HUDEP-2 (cell line): ENCODE measurements around the gene TMEM185B.
"Not testable (repeated sequence)": the region's sequence is repeated elsewhere in the genome, so short reads cannot be mapped to it uniquely, and the experiment has no call there.

Source experiments
- DNase-seq, 76 experiments: peaks; one replicate each; lab custom pipeline; 2025; ENCODE audit not compliant: unreplicated experiment in 76 of 76; lab: John Stamatoyannopoulos, UW

The TMEM185B gene

DNA sequence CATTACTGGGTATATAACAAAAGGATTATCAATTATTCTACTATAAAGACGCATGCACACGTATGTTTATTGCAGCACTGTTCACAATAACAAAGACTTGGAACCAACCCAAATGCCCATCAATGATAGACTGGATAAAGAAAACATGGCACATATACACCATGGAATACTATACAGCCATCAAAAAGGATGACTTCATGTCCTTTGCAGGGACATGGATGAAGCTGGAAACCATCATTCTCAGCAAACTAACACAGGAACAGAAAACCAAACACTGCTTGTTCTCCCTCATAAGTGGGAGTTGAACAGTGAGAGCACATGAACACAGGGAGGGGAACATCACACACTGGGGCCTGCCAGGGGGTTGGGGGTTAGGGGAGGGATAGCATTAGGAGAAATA is 12.0 kb upstream of the TMEM185B start:
- not testable (repeated sequence) for DNase-seq

DNA sequence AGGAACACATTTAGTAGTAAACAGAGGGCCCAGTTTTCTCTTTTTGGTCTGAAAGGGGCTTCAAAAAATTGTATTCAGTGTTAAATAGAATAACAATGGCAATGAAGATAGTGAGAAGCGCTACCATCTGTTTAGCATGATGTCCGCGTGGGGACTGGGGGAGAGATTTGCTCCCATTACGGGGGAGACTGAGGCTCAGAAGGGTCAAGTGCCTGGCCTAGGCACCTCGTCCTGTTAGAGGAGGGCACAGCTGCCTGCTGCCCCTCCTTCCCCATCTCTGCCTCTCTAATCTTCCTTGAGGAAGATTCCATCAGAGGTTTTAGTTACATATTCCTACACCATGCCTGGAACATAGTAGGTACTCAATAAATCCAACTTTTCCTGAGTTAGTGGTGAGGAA is 10.1 kb upstream of the TMEM185B start:
- DNase-seq, result no peak

DNA sequence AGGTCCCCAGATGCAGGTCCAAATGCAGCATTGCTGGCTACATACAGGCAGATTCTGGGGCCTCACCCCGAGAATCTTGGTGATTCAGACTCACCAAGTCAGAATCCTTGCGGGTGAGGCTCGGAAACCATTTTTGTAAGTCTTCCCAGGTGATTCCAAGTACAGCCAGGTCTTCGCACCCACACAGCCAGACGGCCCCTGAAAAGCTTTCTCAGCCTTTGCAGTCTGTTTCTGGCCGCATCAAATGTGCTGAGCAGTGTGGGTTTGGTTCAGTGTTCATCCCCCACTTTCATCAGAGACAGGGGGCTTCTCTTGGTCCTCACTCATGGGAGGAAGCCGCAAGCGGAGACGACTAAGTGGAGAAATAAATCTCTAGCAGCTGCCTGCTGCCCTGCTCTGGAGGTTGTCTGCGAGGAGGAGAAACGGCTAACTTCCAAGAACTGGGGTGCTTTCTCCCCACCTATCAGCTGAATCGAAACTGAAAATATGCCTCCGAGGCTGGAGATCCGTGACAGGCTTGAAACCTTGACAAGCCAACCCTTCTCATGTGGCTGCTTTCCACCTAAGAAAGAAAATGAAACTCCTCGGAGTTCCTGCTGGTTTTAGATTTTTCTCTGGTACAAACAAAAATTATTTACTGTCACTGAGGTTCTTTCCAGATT is 8.9 kb upstream of the TMEM185B start:
- DNase-seq, result peak in 10 of 76 experiments; percentile 14 to 34 (median 20)

DNA sequence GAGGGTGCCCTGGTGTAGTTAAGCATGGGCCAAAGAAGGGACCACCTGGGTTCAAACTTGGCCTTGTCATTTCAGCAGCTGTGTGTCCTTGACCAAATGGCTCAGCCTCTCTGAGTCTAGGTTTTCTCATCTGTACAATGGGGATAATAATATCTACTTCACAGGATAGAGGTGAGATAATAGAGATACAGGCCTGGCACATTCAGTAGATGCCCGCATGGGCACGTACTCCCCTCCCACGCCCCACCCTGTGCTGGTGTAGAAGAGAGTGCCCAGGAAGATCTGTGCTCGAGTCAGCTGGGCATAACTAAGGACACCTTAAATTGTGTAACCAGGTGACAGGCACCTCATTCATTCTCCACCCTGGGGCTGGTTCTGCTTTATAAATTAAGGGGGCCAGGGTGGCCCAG is 8.4 kb upstream of the TMEM185B start:
- DNase-seq, result peak in 2 of 76 experiments; percentile 4 to 11

DNA sequence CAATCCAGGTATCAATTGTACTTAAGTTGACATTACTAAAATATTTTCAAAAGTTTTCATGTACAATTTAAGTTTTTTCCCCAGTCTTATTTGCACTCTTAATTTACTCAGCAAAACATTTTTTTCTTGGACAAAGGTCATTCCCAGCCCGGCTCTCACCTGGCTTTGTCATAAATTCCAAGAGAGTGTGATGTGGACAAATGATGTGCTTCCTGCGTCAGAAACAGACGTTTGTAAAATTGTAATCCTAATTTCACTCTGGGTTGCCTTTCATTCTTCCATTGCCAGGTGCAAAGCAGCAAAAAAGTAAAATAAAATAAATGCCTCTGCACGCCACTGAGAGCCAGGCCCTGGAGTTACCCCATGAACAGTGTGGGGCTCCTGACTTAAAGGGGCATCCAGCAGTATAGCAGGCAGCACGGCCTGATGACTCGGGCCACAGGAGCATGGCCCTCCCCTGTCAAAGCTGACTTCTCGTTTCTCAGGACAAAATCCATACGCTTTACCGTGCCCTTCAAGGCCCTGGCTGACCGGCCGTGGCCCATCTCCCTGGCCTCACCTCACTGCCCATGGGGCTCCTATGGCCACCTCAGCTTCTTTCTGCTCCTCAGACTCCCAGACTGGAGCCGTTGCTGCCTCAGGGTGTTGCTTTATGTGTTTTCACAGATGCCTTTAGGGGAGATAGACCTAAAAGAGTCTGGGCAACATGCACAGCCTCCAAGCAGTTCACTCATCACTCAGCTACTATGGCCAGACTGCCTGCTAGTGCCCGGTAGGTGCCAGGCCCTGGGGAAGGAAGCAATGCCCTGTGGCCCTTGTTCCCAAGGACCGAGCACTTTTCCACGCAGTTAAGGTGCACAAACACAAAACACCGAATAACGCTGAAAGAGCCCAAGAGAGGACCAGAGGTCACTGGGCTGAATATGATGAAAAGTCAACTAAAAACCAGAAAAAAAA is 7.6 kb upstream of the TMEM185B start:
- DNase-seq, result no peak

DNA sequence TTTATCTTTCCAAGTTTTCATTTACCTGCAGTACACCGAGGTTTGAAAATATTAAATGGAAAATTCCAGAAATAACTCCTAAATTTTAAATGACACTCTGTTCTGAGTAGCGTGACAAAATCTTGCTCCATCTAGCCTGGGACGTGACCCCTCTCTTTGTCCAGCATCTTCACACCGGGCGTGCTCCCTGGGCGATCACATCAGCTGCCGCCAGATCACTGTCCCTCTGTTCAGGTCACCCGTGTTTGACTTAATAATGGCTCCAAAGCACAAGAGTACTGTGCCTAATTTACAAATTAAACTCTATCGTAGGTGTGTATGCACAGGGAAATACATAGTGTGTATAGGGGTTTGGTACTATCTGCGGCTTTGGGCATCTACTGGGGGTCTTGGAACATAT is 6.1 kb upstream of the TMEM185B start:
- no peak for DNase-seq

DNA sequence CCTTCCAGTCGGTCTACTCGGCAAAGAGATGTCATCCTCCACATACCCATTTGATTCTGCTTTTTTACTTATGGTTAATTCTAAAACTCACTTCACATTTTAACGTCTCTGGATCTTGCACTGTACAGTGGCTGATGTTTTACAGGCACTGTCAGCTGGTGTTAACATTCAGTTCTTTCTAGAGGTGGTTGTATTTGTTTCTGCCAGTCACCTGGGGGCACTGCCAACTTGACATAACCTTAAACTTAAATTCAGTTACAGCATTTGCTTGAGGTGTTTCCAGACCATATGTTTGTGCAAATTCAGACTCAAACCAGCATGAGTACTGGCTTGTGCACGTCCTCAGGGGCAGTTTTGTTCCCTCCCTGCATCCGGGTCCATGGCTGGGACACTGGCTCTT is 5.3 kb upstream of the TMEM185B start:
- peak in 4 of 76 experiments; percentile 7 to 24 (median 12) for DNase-seq

DNA sequence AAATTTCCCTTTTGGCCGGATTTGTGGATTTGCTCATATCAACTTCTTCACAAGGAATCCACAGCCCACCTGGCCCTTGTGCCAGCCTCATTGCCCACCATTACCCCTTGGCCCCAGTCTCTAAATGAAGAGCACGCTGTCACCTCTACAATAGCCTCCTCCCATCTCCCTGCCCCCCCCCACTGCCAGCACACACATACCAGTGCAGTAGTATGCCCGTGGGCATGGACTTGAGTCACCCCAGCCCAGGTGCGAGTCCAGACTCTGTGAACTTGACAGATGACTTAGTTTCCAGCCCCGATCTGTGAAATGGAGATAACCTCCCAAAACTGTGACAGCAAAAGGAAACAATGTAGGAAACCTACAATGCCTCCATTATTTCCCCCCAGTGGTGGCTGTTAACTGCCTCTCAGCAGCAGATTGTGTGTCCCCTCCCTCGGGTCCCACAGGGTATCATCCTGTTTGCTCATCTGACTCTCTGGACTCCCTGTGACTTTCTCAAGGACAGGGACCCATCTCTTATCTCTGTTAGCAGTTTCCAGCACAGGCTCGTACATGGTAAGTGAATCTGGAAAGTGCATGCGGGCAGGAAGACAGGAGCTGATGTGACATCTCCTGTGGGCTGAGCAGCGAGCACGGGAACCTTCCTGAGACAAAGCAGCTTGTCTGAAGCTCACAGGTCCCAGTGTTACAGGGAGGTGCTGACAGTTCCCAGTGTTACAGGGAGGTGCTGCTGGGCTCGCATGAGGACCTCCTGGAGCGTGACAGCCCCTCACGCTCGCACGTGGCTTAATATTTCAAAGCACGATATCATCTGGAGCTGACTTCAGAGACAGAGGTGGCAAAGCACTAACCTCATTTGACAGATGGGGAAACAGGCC is 4.2 kb upstream of the TMEM185B start:
- peak in 31 of 76 experiments; percentile 5 to 66 (median 20) for DNase-seq

DNA sequence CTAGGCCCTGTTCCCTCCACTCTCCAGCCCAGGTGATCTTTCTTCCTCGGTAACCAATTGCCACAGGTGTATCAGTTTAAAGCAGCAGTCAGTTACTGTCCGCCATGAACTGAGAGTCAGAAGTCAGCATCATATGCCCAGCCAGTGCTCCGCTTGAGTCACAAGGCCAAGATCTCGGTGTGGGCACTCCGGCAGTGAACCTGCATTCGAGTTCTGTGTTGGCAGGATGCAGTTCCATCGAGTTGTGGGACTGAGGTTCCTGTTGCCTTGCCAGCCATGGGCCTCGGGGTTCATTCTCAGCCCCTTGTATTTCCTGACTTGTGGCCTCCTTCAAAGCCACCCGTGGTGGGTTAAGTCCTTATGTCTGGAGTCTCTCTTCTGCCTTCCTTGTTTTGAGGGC is 3.1 kb upstream of the TMEM185B start:
- no peak for DNase-seq

DNA sequence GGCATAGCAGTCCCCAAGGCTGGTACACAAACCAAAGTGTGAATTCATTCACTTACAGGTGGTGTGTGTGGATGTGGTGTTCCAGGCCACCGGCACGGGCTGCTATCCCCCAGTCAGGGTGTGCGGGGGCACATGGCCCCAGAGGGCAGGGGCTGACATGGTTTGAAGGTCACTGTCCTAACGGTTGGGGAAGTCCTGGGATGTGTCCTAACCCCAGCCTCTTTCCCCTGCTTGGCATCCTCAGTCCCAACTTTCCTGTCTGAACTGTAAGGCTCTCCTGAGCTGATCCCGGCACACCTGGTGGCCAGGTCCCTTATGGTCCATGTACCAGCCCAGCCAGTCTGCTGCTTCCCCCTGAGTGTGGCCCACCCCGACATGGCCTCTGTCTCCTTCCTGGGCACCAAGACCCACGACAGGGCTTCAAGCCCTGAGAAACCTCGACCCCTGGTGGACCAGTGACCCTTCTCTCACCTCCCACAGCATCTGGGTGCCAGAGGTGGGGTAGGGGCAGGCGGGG is 2.4 kb upstream of the TMEM185B start:
- no peak for DNase-seq

DNA sequence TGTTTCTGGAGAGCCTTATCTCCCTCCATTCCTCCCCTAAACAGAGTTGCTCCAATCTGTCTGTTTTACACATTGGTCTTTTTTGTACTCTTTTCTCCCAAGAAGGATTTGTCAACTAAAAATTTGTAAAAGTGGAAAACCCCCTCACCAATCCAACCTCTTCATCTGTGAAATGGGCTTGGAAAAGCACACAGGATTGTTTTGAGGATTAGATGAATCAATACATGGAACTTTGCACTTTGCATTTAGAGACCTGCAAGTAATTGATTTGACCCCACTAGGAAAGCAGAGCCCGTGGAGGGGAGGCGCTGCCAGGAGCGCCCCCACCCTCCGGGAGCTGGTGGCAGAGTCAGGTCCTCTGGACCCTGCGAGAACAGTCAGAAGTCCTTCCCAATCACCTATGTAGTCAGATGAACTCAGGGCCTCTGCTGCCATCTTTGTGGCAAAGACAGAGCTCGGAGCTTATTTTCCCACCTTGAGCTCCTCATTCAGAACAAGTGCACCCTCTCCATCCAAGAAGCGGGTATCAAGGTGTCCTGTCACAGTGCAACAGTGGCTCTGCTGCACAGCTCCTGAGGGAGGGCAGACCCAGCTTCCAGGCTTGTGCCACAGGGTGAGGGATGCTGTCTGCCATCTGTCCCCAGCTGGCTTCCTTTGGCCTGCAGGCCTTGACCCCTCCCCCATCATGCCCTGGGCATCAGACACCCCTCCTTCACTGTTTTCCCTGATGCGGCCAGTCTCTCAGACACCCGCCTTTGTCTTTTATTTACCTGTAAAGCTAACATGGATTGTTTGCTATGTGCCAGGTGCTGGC is 1.7 kb upstream of the TMEM185B start:
- no peak for DNase-seq

DNA sequence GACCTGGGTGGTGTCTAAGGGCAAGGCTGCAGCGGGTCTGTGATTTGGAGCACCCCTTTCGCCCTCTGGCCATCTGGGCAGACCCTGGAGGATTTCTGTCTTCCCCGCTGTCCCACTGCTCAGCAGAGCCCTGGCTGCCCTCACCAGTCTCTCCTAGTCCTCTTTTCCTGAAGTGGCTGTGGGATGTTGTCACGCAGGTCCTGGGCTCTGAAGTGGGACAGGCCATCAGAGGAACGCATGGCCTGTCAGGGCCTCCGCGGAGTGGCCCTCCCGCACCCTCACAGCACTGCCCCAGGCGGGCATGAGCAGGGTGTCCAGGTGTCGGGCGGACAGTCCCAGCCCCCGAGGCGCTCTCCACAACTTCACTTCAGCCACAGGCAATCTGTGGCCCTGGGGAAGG is 1.1 kb upstream of the TMEM185B start:
- DNase-seq, result no peak

DNA sequence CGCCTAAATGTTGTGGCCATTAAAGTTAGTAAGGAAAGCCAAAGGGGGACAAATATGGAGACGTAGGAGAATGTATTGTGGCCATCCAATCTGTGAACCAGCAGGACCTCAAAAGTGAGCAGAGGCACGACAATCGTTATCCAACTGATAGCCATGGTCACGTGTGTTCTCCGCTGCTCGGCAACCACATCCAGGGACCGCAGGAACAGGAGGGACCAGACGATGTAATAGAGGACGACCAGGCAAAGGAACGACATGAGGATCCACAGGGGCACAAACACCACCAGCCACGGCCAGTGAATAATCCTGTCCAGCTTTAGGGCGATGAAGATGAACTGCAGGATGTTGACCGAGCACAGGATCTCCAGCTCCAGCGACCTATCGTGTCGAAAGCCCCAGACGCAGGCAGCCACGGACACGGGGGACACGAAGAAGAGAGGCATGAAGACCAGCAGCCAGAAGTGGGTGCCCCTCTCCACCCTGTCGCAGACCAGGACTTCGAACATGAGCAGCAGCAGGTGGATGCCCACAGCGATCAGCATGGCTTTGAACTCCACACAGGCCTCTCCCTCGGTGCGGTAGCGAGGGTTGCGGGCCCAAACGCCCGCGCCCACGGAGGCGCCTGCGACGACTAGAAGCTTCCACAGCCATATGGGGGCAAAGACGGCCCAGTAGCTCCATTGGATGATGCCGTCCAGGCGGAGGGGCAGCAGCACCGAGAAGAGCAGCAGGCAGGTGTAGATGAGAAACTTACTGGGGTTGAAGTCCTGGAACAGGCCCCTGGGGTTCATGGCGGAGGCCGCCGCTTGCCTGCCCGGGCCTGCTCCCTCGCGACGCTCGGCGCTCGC is 790 bp downstream of the TMEM185B start:
- DNase-seq, result peak in 1 of 76 experiments; percentile 8

DNA sequence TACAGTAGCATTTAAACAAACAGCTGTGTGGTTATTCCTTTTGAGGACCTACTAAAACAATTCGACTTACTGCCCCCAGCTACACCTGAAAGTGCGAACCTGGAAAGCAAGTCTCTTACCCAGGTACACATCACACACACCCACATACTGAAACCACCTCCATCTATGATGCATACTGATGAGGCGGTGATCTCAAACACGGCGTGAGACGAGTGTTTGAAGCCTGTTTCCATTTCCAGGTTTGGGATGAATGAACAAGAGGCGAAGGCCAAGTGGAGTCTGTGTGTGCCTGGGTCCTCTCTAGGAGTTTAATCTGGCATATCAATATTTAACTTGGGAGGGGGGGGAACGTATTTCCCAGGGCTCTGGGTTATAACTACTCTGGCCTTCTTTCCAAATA is 1.6 kb downstream of the TMEM185B start:
- no peak for DNase-seq

DNA sequence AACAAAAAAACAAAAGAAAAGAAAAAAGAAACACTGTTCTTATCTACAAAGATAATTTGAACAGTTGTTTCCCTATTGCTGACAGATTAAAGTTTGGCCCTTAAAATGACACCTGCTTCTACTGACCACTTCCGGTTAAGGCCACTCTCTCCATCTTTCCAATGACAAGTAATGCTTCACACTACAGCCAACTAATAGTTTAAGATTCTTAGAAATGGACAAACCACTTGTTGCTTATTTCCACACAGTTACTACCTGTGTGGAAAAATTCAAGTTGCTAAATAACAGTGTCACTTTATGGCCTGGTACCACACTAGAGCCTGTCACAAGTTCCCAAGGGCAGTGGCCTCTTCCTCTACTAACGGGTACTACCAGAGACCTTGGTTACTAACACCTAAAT is 2.4 kb downstream of the TMEM185B start:
- DNase-seq, result no peak

DNA sequence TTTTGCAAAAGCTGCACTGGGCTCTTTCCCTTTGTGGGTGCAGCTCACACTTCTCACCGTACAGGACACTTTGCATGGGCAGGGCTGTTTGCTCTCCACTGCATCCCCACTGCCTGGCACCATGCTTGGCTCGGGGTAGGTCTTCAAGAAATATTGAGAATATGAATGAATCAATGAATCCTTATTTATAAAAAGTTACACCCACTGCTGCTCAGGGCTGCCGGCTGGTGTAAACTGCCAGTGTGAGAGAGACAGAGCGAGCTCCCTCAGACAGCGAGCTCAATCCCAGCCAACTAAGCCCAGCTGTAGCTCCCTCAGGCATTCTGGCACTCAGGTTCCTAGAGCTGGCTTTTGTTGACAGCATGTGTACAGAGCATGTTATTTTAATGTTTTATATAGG is 3.4 kb downstream of the TMEM185B start:
- DNase-seq, result no peak

DNA sequence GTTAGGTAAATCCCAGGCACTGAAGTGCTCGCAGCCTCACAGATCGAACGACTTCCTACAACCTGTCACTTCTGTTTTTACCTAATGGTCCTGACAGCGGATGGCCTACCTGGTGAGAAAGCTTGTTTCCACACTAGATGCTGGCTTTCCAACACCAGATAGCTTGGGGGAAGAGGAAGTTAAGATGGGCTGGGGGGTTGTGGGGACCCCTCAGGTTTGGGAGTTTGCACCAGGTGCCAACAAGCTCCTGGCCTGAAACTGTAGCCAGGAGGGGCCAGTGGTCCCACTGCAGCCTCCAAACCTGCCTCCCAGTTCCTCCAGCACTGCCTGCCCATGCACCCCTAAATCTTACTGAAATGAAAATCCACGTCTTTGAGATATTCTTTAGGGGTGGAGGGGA is 3.9 kb downstream of the TMEM185B start:
- no peak for DNase-seq

DNA sequence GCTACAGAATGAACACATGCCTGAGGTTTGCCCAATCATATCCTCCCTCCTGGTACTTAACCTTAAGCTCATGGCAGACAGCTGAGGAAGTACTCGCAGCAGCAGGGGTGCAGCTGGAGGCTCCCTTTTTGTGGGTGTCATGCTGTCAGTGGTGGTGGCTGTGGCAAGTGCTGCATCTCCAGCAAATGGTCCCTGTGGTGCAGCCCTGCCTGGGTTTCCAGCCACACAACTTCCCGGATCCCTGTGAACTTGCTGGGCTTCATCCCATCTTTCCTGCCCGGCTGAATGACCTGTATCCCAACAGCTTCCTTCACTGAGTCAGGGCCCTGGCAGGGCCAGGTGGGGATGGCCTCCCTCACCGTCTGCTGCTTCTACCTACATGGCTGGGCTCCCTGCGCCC is 5.0 kb downstream of the TMEM185B start:
- DNase-seq, result no peak

DNA sequence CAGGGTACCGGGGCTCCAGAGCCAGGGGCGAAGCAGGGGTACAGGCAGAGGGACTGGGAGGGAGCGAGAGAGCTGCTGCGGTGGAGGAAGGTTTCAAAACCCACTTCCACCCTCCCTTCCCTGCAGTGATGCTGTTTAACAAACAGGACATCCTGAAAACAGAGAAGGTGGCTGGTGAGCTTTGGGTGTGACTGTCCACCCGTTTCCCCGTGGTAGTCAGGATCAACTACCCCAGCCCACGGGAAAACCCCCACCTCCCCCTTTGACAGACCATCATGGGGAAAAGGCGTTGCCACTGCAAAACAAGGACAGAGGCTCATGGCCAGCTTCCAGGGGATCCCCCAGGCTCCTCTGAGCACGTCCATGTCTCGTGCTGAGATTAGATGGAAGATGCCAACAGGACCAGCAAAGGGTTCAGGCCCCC is 12.9 kb downstream of the TMEM185B start:
- DNase-seq, result no peak
